ENCODE data around the gene BLMH.
"Not testable (repeated sequence)": the region's sequence is repeated elsewhere in the genome, so short reads cannot be mapped to it uniquely, and the experiment has no call there.

Gene BLMH

DNA sequence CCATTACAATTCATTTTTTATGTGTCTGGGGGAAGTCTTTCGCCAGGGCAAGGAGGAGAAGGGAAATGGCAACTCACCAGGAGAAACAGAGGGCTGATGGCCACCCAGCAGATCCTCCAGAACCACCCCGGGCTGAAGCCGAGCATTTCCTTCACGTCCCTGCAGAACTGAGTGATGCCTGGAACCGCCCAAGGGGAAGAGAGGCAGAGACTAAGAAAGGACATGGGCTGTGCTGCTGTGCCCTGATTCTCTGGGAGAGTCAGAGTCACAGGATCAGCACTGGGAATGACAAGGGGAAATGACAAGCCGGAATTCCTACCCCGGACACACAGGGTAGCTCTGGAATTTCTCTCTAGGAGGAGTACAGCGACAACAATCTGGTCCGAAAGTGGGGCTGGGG lies 84.1 kb downstream of the BLMH start:
- DNase-seq (ENCODE audit: low read depth in 2 of 2, low spot score in 1 of 2) = no peak

DNA sequence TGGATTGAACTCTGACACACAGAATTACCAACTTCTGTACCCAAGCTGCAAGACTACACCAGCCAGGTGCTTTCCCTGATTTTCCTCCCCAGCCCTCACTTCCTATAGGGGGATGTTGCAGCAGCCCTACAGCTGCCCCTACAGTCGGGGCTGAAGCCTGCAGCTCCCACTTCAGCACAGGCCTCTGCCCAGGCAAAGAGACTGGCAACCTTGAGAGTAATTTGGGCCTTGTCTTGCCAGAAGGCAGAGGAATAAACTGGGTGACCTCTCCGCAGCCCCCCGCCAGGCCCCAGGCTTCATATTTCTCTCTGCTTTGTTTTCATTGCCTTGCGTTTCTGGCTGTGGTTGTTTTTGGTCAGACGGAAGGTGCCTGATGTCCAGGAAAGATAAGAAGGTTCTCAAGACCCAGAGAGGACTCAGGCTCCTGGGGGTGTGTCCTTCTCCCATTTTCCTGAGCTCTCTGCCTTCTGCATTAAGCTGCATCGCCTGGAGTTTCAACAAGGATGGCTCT lies 88.2 kb downstream of the BLMH start:
- DNase-seq (ENCODE audit: low read depth in 2 of 2, low spot score in 1 of 2) = no peak

GRCh38 chr17:30200656-30201055 lies 91.1 kb downstream of the BLMH start:
- DNase-seq (ENCODE audit: low read depth in 2 of 2, low spot score in 1 of 2) = not testable (repeated sequence)

DNA sequence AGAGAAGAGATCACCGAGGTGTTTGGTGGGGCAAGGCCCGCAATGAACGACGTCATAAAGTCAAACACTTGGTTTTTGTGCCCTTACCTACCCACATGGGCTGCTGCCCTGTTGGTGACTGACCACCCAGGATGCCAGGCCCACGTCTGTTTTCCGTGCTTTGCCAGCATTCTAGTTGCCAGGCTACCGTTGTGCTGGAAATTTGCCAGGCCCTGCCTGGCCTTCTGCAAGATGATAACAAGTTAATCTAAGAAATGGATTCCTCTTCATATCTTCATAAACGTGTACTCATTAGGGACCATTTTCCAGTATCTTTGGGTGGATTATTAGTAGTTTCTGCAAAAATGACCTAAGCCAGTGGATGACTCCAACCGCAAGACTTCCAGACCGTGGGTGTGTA lies 91.6 kb downstream of the BLMH start:
- no peak for DNase-seq (ENCODE audit: low read depth in 2 of 2, low spot score in 1 of 2)

DNA sequence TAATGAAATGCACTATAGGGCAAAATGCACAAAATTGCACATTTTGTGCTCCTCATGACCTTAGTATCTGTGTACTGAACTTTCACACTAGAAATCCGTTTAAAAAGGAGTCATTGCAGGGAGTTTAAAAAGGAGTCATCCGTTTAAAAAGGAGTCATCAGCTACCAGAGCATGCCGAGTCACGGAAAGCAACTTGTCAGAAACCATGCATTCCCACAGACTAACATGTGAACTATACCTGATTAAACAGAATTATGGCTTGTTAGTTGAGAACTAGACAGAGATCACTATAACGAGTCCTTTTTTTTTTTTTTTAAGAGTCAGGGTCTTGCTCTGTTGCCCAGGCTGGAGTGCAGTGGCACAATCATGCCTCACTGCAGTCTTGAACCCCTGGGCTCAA lies 92.1 kb downstream of the BLMH start:
- no peak for DNase-seq (ENCODE audit: low read depth in 2 of 2, low spot score in 1 of 2)

Data from stimulated activated CD8-positive, alpha-beta memory T cell treated with anti-CD3 and anti-CD28 coated beads, Interleukin-4, amount 100 ng/mL, for 4 hours (primary cell).